ENCODE results near the gene TEX55.

DNA sequence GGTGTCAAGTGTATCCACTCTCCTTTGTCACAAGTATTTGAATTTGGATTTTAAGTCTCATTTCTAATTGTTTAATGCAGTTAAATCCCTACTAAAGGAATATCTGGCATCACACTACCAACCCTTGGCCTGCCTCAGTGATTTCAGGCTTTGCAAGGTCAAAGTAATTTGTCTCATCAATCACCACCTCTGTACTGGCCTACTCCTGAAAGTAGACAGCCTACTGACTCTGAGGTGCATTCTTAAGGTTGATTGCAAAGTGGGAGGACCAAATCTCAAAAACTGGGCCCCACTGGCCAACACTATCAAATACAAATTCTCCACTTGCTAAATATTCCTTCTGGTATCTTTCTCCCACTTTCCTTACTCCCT, 851 bp upstream of the TEX55 start:
- TF ChIP-seq CTCF (IDR thresholded peaks at IDR 0.05) (no peak), POLR2AphosphoS5 (IDR thresholded peaks at IDR 0.05) (no peak), POLR2A (IDR thresholded peaks at IDR 0.05) (no peak), EP300 (IDR thresholded peaks at IDR 0.05) (no peak)
